PFSK-1 (cell line): ENCODE data around the gene ZNF679.

Source experiments
- POLR2AphosphoS5 ChIP-seq: IDR thresholded peaks from 2 replicates; pipeline ENCODE4 v1.6.1; 2012; ENCODE audit warnings: low read depth, mild to moderate bottlenecking, control low read depth, low read length, moderate library complexity
- REST ChIP-seq, 2 experiments: IDR thresholded peaks; 2 replicates each; pipeline versions ENCODE4 v1.6.1 to v1.8.0; 2011 to 2012; ENCODE audit warnings: low read depth in 2 of 2, low read length in 2 of 2, control low read depth in 1 of 2, inconsistent platforms in 1 of 2, mild to moderate bottlenecking in 1 of 2, moderate library complexity in 1 of 2; ENCODE audit not compliant: insufficient read depth in 1 of 2
- SIN3A ChIP-seq: IDR thresholded peaks from 2 replicates; pipeline ENCODE4 v1.6.1; 2012; ENCODE audit warnings: mild to moderate bottlenecking, low read length, moderate library complexity, borderline replicate concordance; ENCODE audit not compliant: insufficient read depth
- TAF1 ChIP-seq: IDR thresholded peaks from 2 replicates; pipeline ENCODE4 v1.6.1; 2012; ENCODE audit warnings: low read length, control low read depth, borderline replicate concordance; ENCODE audit not compliant: insufficient read depth

GRCh38 chr7:64223366-64223765 lies 4.9 kb upstream of the ZNF679 start:
- TF ChIP-seq TAF1 (no peak), REST (IDR thresholded peaks at IDR 0.05; ENCODE audit: insufficient read depth in 1 of 2, low read depth in 2 of 2, low read length in 2 of 2) (no peak), POLR2AphosphoS5 (no peak), SIN3A (no peak)
